ENCODE measurements around the gene EMX1.

EMX1 gene

GRCh38 chr2:72926368-72926767, 9.0 kb downstream of the EMX1 start:
- Histone ChIP-seq H3K9ac (no peak overlapping the region), H3K4me2 (no peak overlapping the region), H2AFZ (ENCODE audit: low read depth) (no peak overlapping the region), H4K20me1 (ENCODE audit: insufficient read depth) (no peaks in the 10 kb centered on the region), H3K4me1 (ENCODE audit: low read depth, poor library complexity, severe bottlenecking) (no peaks in the 10 kb centered on the region), H3K27me3 (ENCODE audit: insufficient read depth, low read depth) (peaks cover 21% of the 10 kb centered on the region; the same call in 1 of the 2 replicates), H3K27ac (no peak overlapping the region), H3K4me3 (IDR thresholded peaks at IDR 0.05; ENCODE audit: insufficient read depth, low read depth, low read length) (no peak overlapping the region), H3K79me2 (ENCODE audit: insufficient read depth, low read depth) (no peaks in the 10 kb centered on the region), H3K36me3 (ENCODE audit: insufficient read depth) (no peaks in the 10 kb centered on the region)
- TF ChIP-seq, protein P1, sequence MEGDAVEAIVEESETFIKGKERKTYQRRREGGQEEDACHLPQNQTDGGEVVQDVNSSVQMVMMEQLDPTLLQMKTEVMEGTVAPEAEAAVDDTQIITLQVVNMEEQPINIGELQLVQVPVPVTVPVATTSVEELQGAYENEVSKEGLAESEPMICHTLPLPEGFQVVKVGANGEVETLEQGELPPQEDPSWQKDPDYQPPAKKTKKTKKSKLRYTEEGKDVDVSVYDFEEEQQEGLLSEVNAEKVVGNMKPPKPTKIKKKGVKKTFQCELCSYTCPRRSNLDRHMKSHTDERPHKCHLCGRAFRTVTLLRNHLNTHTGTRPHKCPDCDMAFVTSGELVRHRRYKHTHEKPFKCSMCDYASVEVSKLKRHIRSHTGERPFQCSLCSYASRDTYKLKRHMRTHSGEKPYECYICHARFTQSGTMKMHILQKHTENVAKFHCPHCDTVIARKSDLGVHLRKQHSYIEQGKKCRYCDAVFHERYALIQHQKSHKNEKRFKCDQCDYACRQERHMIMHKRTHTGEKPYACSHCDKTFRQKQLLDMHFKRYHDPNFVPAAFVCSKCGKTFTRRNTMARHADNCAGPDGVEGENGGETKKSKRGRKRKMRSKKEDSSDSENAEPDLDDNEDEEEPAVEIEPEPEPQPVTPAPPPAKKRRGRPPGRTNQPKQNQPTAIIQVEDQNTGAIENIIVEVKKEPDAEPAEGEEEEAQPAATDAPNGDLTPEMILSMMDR (conservative IDR thresholded peaks at IDR 0.05; ENCODE audit: low read depth, low read length) = no peak

- Histone ChIP-seq H3K4me1 (ENCODE audit: low read depth, poor library complexity, severe bottlenecking) (no peaks in the 10 kb centered on the region), H2AFZ (ENCODE audit: low read depth) (no peak overlapping the region), H3K36me3 (ENCODE audit: insufficient read depth) (no peaks in the 10 kb centered on the region), H3K4me3 (IDR thresholded peaks at IDR 0.05; ENCODE audit: insufficient read depth, low read depth, low read length) (no peak overlapping the region), H3K27me3 (ENCODE audit: insufficient read depth, low read depth) (peaks cover 15% of the 10 kb centered on the region; the same call in 1 of the 2 replicates), H3K9ac (no peak overlapping the region), H3K79me2 (ENCODE audit: insufficient read depth, low read depth) (no peaks in the 10 kb centered on the region), H4K20me1 (ENCODE audit: insufficient read depth) (no peaks in the 10 kb centered on the region), H3K4me2 (no peak overlapping the region), H3K27ac (no peak overlapping the region)
- TF ChIP-seq, protein P1 (conservative IDR thresholded peaks at IDR 0.05; ENCODE audit: low read depth, low read length) = no peak
Observed at GRCh38 chr2:72926811-72927465, 9.6 kb downstream of the EMX1 start.

DNA sequence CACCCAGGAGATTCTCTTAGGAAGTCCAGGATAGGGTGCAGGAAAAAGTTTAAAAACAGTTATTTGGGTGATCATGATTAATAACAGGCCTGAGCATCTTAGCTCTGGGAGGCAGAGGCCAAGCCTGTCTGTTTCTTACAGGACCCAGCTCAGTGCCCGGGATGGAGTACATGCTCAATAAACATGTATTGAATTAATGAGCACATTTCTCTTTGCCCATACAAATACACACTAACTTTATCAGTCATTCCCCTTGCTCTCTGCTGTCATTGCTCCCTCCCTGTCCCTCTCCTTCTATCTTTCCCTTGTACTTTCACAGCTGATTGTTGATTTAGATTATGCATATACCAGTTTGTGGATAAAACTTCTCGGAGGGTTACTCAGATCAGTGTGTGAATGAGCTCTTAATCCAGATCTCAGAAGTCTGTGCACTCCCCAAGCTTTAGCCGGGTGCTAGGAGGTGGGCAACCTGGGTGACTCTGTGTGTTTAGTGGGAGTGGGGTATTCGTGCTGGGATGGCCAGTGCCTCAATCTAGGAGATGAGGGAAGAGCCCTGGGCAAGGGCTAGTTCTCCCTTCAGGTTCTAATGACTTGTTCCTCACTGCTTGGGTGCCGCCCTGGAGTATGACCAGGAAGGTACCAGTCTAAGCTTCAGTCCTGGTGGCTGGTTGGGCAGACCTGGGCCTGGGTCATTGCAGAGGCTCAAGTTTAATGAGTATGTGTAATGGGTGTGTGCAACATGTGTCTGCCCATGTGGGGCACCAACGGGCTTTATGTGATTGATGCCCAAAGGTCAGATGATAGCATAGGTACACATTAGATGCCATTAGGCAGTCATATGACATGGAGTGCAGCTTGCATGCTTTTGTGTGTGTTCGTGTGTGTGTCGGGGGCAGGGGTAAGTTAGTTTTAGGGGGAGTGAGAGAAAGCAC, 10.6 kb downstream of the EMX1 start:
- H3K27me3 ChIP-seq (ENCODE audit: insufficient read depth, low read depth) = peaks cover 7% of the 10 kb centered on the region; the same call in 1 of the 2 replicates
- no peak overlapping the region for H3K9ac ChIP-seq
- H3K4me1 ChIP-seq (ENCODE audit: low read depth, poor library complexity, severe bottlenecking) = no peaks in the 10 kb centered on the region
- H3K4me2 ChIP-seq = no peak overlapping the region
- no peak overlapping the region for H3K4me3 ChIP-seq (IDR thresholded peaks at IDR 0.05; ENCODE audit: insufficient read depth, low read depth, low read length)
- H3K79me2 ChIP-seq (ENCODE audit: insufficient read depth, low read depth) = no peaks in the 10 kb centered on the region
- H4K20me1 ChIP-seq (ENCODE audit: insufficient read depth) = no peaks in the 10 kb centered on the region
- no peak overlapping the region for H2AFZ ChIP-seq (ENCODE audit: low read depth)
- no peaks in the 10 kb centered on the region for H3K36me3 ChIP-seq (ENCODE audit: insufficient read depth)
- H3K27ac ChIP-seq = no peak overlapping the region
- TF ChIP-seq, protein P1 (conservative IDR thresholded peaks at IDR 0.05; ENCODE audit: low read depth, low read length) = no peak

GRCh38 chr2:72929010-72929409, 11.7 kb downstream of the EMX1 start:
- H3K4me3 ChIP-seq (IDR thresholded peaks at IDR 0.05; ENCODE audit: insufficient read depth, low read depth, low read length) = no peak overlapping the region
- no peak overlapping the region for H3K9ac ChIP-seq
- H3K79me2 ChIP-seq (ENCODE audit: insufficient read depth, low read depth) = no peaks in the 10 kb centered on the region
- no peaks in the 10 kb centered on the region; the same call in 1 of the 2 replicates for H3K27me3 ChIP-seq (ENCODE audit: insufficient read depth, low read depth)
- TF ChIP-seq, protein P1 (conservative IDR thresholded peaks at IDR 0.05; ENCODE audit: low read depth, low read length) = no peak
- no peaks in the 10 kb centered on the region for H3K36me3 ChIP-seq (ENCODE audit: insufficient read depth)
- no peak overlapping the region for H3K4me2 ChIP-seq
- no peak overlapping the region for H3K27ac ChIP-seq
- H2AFZ ChIP-seq (ENCODE audit: low read depth) = no peak overlapping the region
- H4K20me1 ChIP-seq (ENCODE audit: insufficient read depth) = no peaks in the 10 kb centered on the region
- H3K4me1 ChIP-seq (ENCODE audit: low read depth, poor library complexity, severe bottlenecking) = no peaks in the 10 kb centered on the region

All from KMS-11 (cell line).